ENCODE data around the gene KANSL1L. TPM values are rescaled to one million over a fixed set of nuclear protein-coding genes. Genes with fewer than 3 reads are reported as not detected.

The KANSL1L gene
- total and polyA plus RNA-seq, 2 experiments from 2014 or later, result 12.4 to 23.6 TPM

DNA sequence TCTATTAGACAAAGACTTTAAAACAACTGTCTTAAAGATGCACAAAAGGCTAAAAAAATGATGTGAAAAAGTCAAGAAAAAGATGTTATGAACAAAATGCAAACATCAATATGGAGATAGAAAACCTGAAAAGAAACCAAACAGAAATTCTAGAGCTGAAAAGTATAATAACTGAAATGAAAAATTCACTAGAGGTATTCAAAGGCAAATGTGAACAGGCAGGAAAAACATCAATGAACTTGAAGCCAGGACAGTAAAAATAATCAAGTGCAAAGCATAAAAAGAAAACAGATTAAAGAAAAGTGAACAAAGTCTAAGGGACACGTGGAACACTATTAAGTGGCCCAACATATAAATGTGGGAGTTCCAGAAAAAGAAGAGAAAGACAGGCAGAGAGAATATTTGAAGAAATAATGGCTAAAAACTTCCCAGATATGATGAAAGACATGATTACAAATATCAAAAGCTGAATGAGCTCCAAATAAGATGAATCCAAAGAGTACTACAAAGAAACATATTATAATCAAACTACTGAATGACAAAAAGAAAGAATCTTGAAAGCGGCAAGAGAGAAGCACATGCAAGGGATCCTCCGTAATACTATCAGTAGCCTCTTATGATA, 57.5 kb downstream of the KANSL1L start:
- no peak overlapping the region for H3K4me3 ChIP-seq
- H3K27me3 ChIP-seq, result no peaks in the 10 kb centered on the region
- no peaks in the 10 kb centered on the region for H3K4me1 ChIP-seq (ENCODE audit: low read depth)
- TF ChIP-seq, protein P1, sequence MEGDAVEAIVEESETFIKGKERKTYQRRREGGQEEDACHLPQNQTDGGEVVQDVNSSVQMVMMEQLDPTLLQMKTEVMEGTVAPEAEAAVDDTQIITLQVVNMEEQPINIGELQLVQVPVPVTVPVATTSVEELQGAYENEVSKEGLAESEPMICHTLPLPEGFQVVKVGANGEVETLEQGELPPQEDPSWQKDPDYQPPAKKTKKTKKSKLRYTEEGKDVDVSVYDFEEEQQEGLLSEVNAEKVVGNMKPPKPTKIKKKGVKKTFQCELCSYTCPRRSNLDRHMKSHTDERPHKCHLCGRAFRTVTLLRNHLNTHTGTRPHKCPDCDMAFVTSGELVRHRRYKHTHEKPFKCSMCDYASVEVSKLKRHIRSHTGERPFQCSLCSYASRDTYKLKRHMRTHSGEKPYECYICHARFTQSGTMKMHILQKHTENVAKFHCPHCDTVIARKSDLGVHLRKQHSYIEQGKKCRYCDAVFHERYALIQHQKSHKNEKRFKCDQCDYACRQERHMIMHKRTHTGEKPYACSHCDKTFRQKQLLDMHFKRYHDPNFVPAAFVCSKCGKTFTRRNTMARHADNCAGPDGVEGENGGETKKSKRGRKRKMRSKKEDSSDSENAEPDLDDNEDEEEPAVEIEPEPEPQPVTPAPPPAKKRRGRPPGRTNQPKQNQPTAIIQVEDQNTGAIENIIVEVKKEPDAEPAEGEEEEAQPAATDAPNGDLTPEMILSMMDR (IDR thresholded peaks at IDR 0.05; ENCODE audit: low read depth, low read length), result no peak
- no peak for DNase-seq (ENCODE audit: low read depth in 1 of 2, low spot score in 1 of 2)
- H3K9me3 ChIP-seq (ENCODE audit: low read depth), result no peaks in the 10 kb centered on the region
- H3K27ac ChIP-seq, result no peak overlapping the region
- H3K36me3 ChIP-seq, result no peaks in the 10 kb centered on the region

DNA sequence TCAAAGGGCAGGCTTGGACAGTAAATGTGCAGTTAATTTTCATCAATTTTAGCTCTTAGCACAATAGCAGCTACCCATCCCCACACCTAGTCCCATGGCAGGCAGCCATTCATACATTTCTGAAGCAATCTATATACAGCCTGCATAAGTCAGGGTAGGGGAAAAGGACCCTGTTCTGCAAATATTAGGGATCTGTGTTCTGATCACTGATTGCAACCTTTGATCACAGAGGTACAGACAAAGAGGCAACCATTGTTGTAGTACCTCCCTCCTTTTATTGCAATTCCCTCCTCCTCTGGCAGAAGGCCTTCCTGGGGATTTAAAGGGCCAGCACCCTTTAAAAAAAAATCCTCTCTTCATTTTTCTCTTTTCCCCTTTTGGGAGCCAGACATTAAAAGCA, 58.3 kb downstream of the KANSL1L start:
- no peaks in the 10 kb centered on the region for H3K36me3 ChIP-seq
- no peaks in the 10 kb centered on the region for H3K9me3 ChIP-seq (ENCODE audit: low read depth)
- no peaks in the 10 kb centered on the region for H3K27me3 ChIP-seq
- TF ChIP-seq, protein P1 (IDR thresholded peaks at IDR 0.05; ENCODE audit: low read depth, low read length), result no peak
- no peak overlapping the region for H3K27ac ChIP-seq
- H3K4me1 ChIP-seq (ENCODE audit: low read depth), result no peaks in the 10 kb centered on the region
- no peak overlapping the region for H3K4me3 ChIP-seq
- no peak for DNase-seq (ENCODE audit: low read depth in 1 of 2, low spot score in 1 of 2)

DNA sequence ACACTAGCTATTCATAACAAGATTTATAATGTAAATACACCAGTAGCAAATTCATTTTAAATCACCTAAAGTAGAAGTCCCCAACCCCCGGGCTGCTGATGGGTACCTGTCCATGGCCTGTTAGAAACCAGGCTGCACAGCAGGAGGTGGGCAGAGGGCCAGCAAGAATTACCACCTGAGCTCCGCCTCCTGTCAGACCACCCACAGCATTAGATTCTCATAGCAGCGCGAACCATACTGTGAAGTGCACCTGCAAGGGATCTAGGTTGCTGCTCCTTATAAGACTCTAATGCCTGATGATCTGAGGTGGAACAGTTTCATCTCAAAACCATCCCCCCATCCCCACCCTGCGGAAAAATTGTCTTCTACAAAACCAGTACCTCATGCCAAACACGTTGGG, 71.3 kb downstream of the KANSL1L start:
- TF ChIP-seq, protein P1 (IDR thresholded peaks at IDR 0.05; ENCODE audit: low read depth, low read length), result no peak
- DNase-seq (ENCODE audit: low read depth in 1 of 2, low spot score in 1 of 2), result no peak
- H3K9me3 ChIP-seq (ENCODE audit: low read depth), result no peaks in the 10 kb centered on the region

DNA sequence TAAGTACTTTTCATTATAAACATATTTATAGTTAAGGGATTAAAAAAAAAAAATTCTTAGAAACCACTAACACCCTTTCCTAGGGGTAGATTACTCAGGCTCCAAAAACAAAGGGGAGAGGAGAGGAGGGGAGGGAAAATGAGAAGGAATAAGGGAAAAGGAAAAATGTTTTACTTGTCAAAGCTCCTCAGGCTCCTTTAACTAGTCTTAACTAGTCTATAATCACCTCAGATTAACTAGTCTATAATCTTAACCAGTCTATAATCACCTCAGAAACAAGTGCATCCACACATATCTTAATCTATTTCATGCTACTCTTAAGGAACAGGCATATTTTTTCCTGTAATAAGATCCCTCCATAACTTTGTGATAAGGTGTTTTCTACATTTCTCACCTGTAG, 76.4 kb downstream of the KANSL1L start:
- Histone ChIP-seq H3K36me3 (peaks cover 4% of the 10 kb centered on the region), H3K4me3 (no peak overlapping the region), H3K9me3 (ENCODE audit: low read depth) (no peaks in the 10 kb centered on the region), H3K27me3 (no peaks in the 10 kb centered on the region), H3K27ac (no peak overlapping the region), H3K4me1 (ENCODE audit: low read depth) (no peaks in the 10 kb centered on the region)
- no peak for DNase-seq (ENCODE audit: low read depth in 1 of 2, low spot score in 1 of 2)
- TF ChIP-seq, protein P1 (IDR thresholded peaks at IDR 0.05; ENCODE audit: low read depth, low read length), result no peak

More for the DNA sequence above, 71.3 kb downstream of the KANSL1L start:
- peaks cover 14% of the 10 kb centered on the region for H3K36me3 ChIP-seq
- no peak overlapping the region for H3K4me3 ChIP-seq
- H3K4me1 ChIP-seq (ENCODE audit: low read depth), result no peaks in the 10 kb centered on the region
- H3K27ac ChIP-seq, result no peak overlapping the region
- no peaks in the 10 kb centered on the region for H3K27me3 ChIP-seq

DNA sequence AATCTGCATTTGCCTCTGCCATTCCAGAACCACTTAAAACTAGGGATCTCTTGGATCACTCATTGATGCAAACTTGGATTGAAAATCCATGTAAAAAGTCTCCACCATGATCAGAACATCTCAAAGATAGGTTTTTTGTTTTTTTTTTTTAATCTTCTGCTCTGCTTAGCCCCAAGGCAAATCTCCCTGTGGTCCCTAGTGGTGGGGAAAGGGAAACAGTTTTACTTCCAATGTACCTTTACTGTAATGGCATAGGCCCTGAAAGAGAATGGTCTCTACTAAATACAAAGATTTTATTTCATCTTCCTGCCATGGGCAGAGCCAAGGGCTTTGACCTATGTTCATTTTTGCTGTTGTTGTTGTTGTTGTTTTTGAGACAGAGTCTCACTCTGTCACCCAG, 78.4 kb downstream of the KANSL1L start:
- Histone ChIP-seq H3K27ac (no peak overlapping the region), H3K9me3 (ENCODE audit: low read depth) (no peaks in the 10 kb centered on the region)
- TF ChIP-seq, protein P1 (IDR thresholded peaks at IDR 0.05; ENCODE audit: low read depth, low read length), result no peak

More for the DNA sequence above, 78.4 kb downstream of the KANSL1L start:
- DNase-seq (ENCODE audit: low read depth in 1 of 2, low spot score in 1 of 2), result no peak
- Histone ChIP-seq H3K36me3 (peaks cover 4% of the 10 kb centered on the region), H3K27me3 (no peaks in the 10 kb centered on the region), H3K4me1 (ENCODE audit: low read depth) (no peaks in the 10 kb centered on the region), H3K4me3 (no peak overlapping the region)

Data from cardiac muscle cell (in vitro differentiated cells and primary cell).